HEK293T (cell line): ENCODE results near the gene GPX4.

Experiments
- CTCF ChIA-PET: fragments of 350-600 bp; formaldehyde crosslinking; extraction: SDS; loops from one replicate; lab custom pipeline; 2021; ENCODE audit warnings: antibody characterized with exemption, inconsistent platforms; lab: Yijun Ruan, JAX
- POLR2A ChIA-PET: fragments of 350-600 bp; formaldehyde crosslinking; extraction: SDS; loops from one replicate; lab custom pipeline; 2020; ENCODE audit warnings: antibody characterized with exemption, inconsistent platforms; lab: Yijun Ruan, JAX
- DNase-seq: peaks from one replicate; pipeline ENCODE4 v3.0.0; 2012; ENCODE audit warnings: mixed read lengths; ENCODE audit errors: extremely low spot score
- ARNT ChIP-seq: fragments of 450-650 bp; IDR thresholded peaks from 2 replicates; pipeline ENCODE4 v1.6.1; 2017; ENCODE audit warnings: mild to moderate bottlenecking
- BHLHE40 ChIP-seq: fragments of 450-650 bp; IDR thresholded peaks from 2 replicates; pipeline ENCODE4 v1.6.1; 2016; ENCODE audit warnings: mild to moderate bottlenecking, moderate library complexity, borderline replicate concordance
- CTBP1 ChIP-seq: fragments of 450-650 bp; IDR thresholded peaks from 2 replicates; pipeline ENCODE4 v1.6.1; 2016; ENCODE audit warnings: borderline replicate concordance
- ELF4 ChIP-seq: fragments of 450-650 bp; IDR thresholded peaks from 2 replicates; pipeline ENCODE4 v1.6.1; 2017; ENCODE audit warnings: antibody characterized with exemption
- FOXA1 ChIP-seq: fragments of 450-650 bp; IDR thresholded peaks from 2 replicates; pipeline ENCODE4 v1.6.1; 2016; ENCODE audit warnings: mild to moderate bottlenecking
- FOXK2 ChIP-seq: fragments of 450-650 bp; IDR thresholded peaks from 2 replicates; pipeline ENCODE4 v1.6.1; 2016; ENCODE audit warnings: mild to moderate bottlenecking
- FOXM1 ChIP-seq: fragments of 450-650 bp; IDR thresholded peaks from 2 replicates; pipeline ENCODE4 v1.6.1; 2017; ENCODE audit warnings: mild to moderate bottlenecking, borderline replicate concordance
- HDGF ChIP-seq: fragments of 450-650 bp; IDR thresholded peaks from 2 replicates; pipeline ENCODE4 v1.6.1; 2017; ENCODE audit warnings: antibody characterized with exemption, borderline replicate concordance
- L3MBTL2 ChIP-seq: fragments of 450-650 bp; conservative IDR thresholded peaks from 2 replicates; pipeline ENCODE4 v1.6.1; 2016; ENCODE audit warnings: mild to moderate bottlenecking
- LEF1 ChIP-seq: fragments of 450-650 bp; IDR thresholded peaks from 2 replicates; pipeline ENCODE4 v1.6.1; 2017; ENCODE audit warnings: mild to moderate bottlenecking, borderline replicate concordance
- NFRKB ChIP-seq: fragments of 450-650 bp; IDR thresholded peaks from 2 replicates; pipeline ENCODE4 v1.6.1; 2016; ENCODE audit warnings: mild to moderate bottlenecking, moderate library complexity
- SP1 ChIP-seq: fragments of 450-650 bp; IDR thresholded peaks from 2 replicates; pipeline ENCODE4 v1.6.1; 2017
- SUZ12 ChIP-seq: fragments of 450-650 bp; IDR thresholded peaks from 2 replicates; pipeline ENCODE4 v1.6.1; 2016; ENCODE audit warnings: mild to moderate bottlenecking
- TARDBP ChIP-seq: fragments of 450-650 bp; IDR thresholded peaks from 2 replicates; pipeline ENCODE4 v1.6.1; 2016
- ZNF384 ChIP-seq: fragments of 450-650 bp; IDR thresholded peaks from 2 replicates; pipeline ENCODE4 v1.6.1; 2016
- TF ChIP-seq, protein P1 (sequence below): fragments of 450-650 bp; IDR thresholded peaks from 2 replicates; pipeline ENCODE4 v1.6.1; 2016

The GPX4 gene

DNA sequence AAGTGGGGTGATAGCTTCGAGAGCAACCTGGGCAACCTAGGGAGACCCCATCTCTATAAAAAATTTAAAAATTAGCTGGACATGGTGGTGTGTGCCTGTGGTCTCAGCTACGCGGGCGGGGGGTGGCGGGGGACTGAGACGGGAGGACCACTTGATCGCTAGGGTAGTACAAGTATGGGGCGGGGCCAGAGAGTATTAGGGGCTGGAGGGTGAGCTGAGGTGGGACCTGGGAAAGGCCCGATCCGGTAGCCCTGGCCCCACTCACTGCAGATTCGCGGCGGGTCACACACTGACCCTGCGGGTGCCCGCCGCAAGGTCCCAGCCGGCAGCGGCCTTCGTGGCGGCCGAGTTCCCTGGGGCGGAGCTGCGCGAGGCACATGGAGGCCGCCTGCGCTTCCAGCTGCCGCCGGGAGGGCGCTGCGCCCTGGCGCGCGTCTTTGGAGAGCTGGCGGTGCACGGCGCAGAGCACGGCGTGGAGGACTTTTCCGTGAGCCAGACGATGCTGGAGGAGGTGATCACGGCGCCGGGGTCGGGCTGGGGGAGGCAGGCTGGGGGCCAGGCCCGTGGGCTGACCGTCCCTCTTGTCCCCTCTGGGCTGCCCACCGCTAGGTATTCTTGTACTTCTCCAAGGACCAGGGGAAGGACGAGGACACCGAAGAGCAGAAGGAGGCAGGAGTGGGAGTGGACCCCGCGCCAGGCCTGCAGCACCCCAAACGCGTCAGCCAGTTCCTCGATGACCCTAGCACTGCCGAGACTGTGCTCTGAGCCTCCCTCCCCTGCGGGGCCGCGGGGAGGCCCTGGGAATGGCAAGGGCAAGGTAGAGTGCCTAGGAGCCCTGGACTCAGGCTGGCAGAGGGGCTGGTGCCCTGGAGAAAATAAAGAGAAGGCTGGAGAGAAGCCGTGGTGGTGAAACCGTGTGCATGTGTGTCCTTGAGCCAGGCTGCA, 38.9 kb upstream of the GPX4 start:
- DNase-seq = no peak
- TF ChIP-seq NFRKB (no peak), LEF1 (0 out of 2 replicates have a peak, but pooled peaks have one; percentile 44), L3MBTL2 (peak; percentile 69)
- CTCF ChIA-PET = interaction anchor here (0.6 to 1.0 kb wide), 3 partner anchors 11 to 1097 kb away, joined by 3 to 5 read pairs (median 3); partner anchors contain the start of gene GPX4
- POLR2A ChIA-PET = interaction anchor here (1.1 to 2.1 kb wide), 3 partner anchors 25 to 204 kb away, joined by 3 to 4 read pairs (median 4); partner anchors contain the start of genes ABCA7 and RNU6-2

DNA sequence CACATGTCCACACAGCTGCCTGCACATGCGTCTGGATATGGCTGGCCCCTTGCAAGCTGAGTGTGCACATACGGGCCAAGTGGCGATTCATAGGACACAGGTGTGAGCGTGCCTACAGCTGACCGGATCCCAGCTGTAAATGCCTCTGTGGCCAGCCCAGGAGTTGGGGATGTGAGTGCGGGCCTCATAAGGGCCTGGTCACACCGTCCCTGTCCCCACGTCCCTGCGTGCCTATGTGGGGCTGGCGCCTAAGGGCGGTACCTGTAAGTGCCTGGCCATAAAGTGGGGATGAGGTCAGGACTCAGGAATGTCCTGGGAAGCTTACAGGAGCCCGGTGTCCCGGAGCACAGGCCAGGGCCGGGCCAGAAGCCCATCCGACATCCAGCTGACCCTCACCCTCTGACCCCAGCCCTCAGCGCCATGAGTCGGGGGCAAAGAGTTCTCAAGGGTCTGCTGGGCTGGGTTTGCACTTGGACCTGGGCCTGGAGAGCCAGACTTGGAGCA, 38.1 kb upstream of the GPX4 start:
- TF ChIP-seq ZNF384 (no peak), BHLHE40 (no peak), L3MBTL2 (no peak), FOXM1 (no peak), TARDBP (no peak), ELF4 (no peak), HDGF (no peak), ARNT (no peak), NFRKB (no peak), LEF1 (no peak), FOXK2 (no peak), SUZ12 (no peak), SP1 (no peak), FOXA1 (no peak), CTBP1 (no peak)
- TF ChIP-seq, protein P1, sequence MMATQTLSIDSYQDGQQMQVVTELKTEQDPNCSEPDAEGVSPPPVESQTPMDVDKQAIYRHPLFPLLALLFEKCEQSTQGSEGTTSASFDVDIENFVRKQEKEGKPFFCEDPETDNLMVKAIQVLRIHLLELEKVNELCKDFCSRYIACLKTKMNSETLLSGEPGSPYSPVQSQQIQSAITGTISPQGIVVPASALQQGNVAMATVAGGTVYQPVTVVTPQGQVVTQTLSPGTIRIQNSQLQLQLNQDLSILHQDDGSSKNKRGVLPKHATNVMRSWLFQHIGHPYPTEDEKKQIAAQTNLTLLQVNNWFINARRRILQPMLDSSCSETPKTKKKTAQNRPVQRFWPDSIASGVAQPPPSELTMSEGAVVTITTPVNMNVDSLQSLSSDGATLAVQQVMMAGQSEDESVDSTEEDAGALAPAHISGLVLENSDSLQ = no peak
- CTCF ChIA-PET = no interaction called here
- POLR2A ChIA-PET = interaction anchor here (1.1 to 2.1 kb wide), 3 partner anchors 26 to 203 kb away, joined by 3 to 4 read pairs (median 4); partner anchors contain the start of genes ABCA7 and RNU6-2
- DNase-seq = no peak

DNA sequence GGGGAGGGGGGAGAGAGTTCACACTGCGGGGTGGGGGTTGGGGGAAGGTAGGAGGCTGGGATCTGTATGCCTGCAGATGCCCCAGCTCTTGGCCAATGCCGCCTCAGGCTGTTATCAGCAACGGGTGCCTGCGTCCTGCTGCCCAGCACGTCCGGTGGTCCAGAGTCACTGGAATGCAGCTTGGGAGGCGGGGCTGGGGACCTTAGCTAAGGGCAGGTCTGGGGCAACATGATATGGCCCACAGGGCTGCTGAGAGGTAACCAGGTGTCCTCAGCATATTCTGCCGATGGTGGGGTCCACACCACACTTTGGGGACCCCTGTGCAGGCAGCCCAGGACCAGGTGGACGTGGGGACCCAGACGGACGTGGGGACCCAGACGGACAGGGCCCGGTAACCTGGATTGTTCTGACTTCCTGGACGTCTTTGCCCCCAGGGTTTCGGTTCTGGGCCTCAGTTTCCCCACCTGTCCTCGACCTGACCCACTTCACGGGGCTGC, 37.5 kb upstream of the GPX4 start:
- ChIA-PET POLR2A (interaction anchor here (1.4 kb wide), 1 partner anchor 57 kb away, joined by 3 read pairs; no protein-coding TSS in a partner anchor), CTCF (interaction anchor here (1.0 kb wide), 1 partner anchor 43 kb away, joined by 3 read pairs; no protein-coding TSS in a partner anchor)
- no peak for DNase-seq
- TF ChIP-seq FOXM1 = no peak
- no peak for TF ChIP-seq L3MBTL2
- no peak for TF ChIP-seq SP1
- no peak for TF ChIP-seq SUZ12

DNA sequence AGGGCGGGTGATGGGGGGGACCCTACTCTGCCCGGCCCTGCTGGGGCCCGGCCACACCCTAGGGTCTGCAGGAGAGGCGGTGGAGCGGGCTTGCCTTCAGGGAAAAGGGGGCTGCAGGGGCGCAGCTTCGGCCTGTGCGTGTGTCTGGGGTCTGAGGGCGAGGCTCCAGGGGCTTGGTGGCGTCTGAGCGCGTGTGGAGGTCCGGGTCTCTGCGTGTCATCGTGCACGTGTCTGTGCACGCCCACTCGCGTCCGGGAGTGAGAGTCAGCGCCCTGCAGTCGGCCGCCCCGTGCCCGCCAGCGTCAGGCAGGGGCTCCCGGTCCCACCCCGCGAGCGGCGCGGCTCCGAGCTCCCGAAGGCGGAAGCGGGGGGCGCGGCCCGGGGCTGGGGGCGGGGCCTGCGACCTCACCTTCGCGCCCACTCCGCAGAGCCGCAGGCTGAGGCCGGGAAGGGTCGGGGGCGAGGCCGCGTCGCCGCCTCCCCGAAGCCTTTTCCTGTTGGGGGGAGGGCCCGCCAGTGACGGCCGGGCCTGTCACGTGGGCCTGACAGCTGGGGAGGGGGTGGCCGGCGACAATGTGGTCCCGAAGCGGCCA, 37.0 kb upstream of the GPX4 start, which contains the start of gene ARHGAP45:
Gene ARHGAP45, plus strand, starts transcription at position 420 of the 593 bp plus-strand sequence. CDS start 239 bp downstream, outside the sequence.
- TF ChIP-seq LEF1 (no peak), FOXA1 (no peak), FOXK2 (no peak), HDGF (no peak), SUZ12 (no peak), NFRKB (no peak), CTBP1 (no peak)
- ChIA-PET CTCF (interaction anchor here (1.0 kb wide), 1 partner anchor 43 kb away, joined by 3 read pairs; no protein-coding TSS in a partner anchor), POLR2A (interaction anchor here (1.4 to 1.8 kb wide), 2 partner anchors 18 to 56 kb away, joined by 3 to 4 read pairs; no protein-coding TSS in a partner anchor)
- peak; percentile 42 for DNase-seq

DNA sequence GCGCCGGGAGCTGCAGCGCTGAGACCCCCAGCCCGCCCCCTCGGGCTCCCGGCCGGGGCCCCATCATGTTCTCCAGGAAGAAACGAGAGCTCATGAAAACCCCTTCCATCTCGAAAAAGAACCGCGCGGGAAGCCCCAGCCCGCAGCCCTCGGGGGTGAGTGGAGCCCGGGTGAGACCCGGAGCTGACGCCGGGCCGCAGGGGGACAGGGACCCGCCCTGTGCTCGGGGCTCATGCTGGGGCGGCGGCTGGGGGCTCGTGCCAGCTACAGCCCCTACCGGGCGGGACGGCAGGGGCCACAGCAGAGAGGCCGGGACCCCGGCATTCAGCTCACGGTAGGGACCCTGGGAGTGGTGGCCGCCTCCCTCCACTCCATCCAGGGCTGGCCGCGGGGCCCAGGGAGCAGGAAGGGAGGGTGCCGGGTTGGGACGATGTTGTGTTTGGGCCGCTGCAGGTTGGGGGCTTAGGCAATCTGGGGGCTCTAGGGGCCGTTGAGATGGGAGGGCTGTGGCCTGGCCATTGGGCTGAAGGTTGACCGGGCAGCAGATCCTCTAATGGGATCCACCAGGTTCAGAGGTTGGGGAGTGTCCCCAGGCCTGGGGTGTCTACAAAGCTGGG, 36.3 kb upstream of the GPX4 start:
- POLR2A ChIA-PET = interaction anchor here (1.4 to 1.8 kb wide), 2 partner anchors 17 to 56 kb away, joined by 3 to 4 read pairs; no protein-coding TSS in a partner anchor

More for the DNA sequence above, 36.3 kb upstream of the GPX4 start:
- no peak for TF ChIP-seq ARNT
- no peak for TF ChIP-seq NFRKB
- TF ChIP-seq BHLHE40 = no peak
- no peak for TF ChIP-seq SP1
- TF ChIP-seq TARDBP = no peak
- no peak for TF ChIP-seq SUZ12
- TF ChIP-seq LEF1 = no peak
- TF ChIP-seq ZNF384 = no peak
- TF ChIP-seq L3MBTL2 = no peak
- TF ChIP-seq HDGF = no peak
- TF ChIP-seq FOXA1 = no peak
- TF ChIP-seq ELF4 = no peak
- TF ChIP-seq FOXM1 = no peak
- no peak for TF ChIP-seq CTBP1
- TF ChIP-seq, protein P1 = no peak
- TF ChIP-seq FOXK2 = no peak
- CTCF ChIA-PET = interaction anchor here (1.0 kb wide), 1 partner anchor 44 kb away, joined by 3 read pairs; no protein-coding TSS in a partner anchor
- DNase-seq = no peak
